Stimulated activated CD4-positive, alpha-beta T cell treated with anti-CD3 and anti-CD28 coated beads, TNF-alpha, amount 100 ng/mL, for 1 hour (primary cell): Measurements from ENCODE around the gene LRRC9.
"Not testable (repeated sequence)": the region's sequence is repeated elsewhere in the genome, so short reads cannot be mapped to it uniquely, and the experiment has no call there.

Source experiments
- DNase-seq, 3 donors: peaks; one replicate each; pipeline ENCODE4 v3.0.0-alpha.2; 2020; ENCODE audit warnings: low read depth in 3 of 3, low spot score in 1 of 3

Gene LRRC9

GRCh38 chr14:60058087-60058486 is 138.1 kb downstream of the LRRC9 start:
- no peak for DNase-seq

GRCh38 chr14:60061371-60061770 is 141.4 kb downstream of the LRRC9 start:
- DNase-seq, result no peak

GRCh38 chr14:60064491-60065072 is 144.6 kb downstream of the LRRC9 start:
- no peak for DNase-seq

- DNase-seq, result no peak
These were observed 147.9 kb downstream of the LRRC9 start for GRCh38 chr14:60067882-60068281.

GRCh38 chr14:60079723-60080122 is 159.8 kb downstream of the LRRC9 start:
- DNase-seq, result no peak

GRCh38 chr14:60085085-60085484 is 165.1 kb downstream of the LRRC9 start:
- DNase-seq, result no peak

GRCh38 chr14:60085693-60086092 is 165.7 kb downstream of the LRRC9 start:
- DNase-seq, result no peak

GRCh38 chr14:60087668-60088067 is 167.7 kb downstream of the LRRC9 start:
- DNase-seq, result no peak

- no peak for DNase-seq
These were observed 169.3 kb downstream of the LRRC9 start for GRCh38 chr14:60089221-60089620.

GRCh38 chr14:60090864-60091519 is 171.0 kb downstream of the LRRC9 start:
- DNase-seq, result no peak

GRCh38 chr14:60091550-60092525 is 171.9 kb downstream of the LRRC9 start, which contains the start of gene PCNX4:
Gene PCNX4, plus strand, starts transcription at chr14:60091923. Its CDS starts 15,716 bp downstream, at chr14:60107639.
- DNase-seq, result peak; percentile 77 to 87 (median 85)

GRCh38 chr14:60092526-60092920 is 172.6 kb downstream of the LRRC9 start:
- DNase-seq, result no peak

GRCh38 chr14:60093080-60093479 is 173.1 kb downstream of the LRRC9 start:
- no peak for DNase-seq

- no peak for DNase-seq
These were observed 173.7 kb downstream of the LRRC9 start for GRCh38 chr14:60093606-60094005.

- no peak for DNase-seq
These were observed 174.5 kb downstream of the LRRC9 start for GRCh38 chr14:60094306-60094897.

GRCh38 chr14:60095231-60095630 is 175.3 kb downstream of the LRRC9 start:
- no peak for DNase-seq

- DNase-seq, result no peak
These were observed 176.0 kb downstream of the LRRC9 start for GRCh38 chr14:60095781-60096450.

GRCh38 chr14:60097974-60098373 is 178.0 kb downstream of the LRRC9 start:
- DNase-seq, result no peak

GRCh38 chr14:60099855-60100254 is 179.9 kb downstream of the LRRC9 start:
- not testable (repeated sequence) for DNase-seq

GRCh38 chr14:60101786-60102185 is 181.8 kb downstream of the LRRC9 start:
- no peak for DNase-seq

- no peak for DNase-seq
These were observed 182.4 kb downstream of the LRRC9 start for GRCh38 chr14:60102389-60102788.
